NCI-H1436 (cell line): ENCODE results near the gene OR2V1.
"Not testable (repeated sequence)": the region's sequence is repeated elsewhere in the genome, so short reads cannot be mapped to it uniquely, and the experiment has no call there.

ENCODE experiments used
- DNase-seq: peaks from one replicate; lab custom pipeline; 2025; lab: John Stamatoyannopoulos, UW

Gene OR2V1

GRCh38 chr5:181160152-181160754, 29.3 kb upstream of the OR2V1 start:
- DNase-seq = peak; percentile 50

DNA sequence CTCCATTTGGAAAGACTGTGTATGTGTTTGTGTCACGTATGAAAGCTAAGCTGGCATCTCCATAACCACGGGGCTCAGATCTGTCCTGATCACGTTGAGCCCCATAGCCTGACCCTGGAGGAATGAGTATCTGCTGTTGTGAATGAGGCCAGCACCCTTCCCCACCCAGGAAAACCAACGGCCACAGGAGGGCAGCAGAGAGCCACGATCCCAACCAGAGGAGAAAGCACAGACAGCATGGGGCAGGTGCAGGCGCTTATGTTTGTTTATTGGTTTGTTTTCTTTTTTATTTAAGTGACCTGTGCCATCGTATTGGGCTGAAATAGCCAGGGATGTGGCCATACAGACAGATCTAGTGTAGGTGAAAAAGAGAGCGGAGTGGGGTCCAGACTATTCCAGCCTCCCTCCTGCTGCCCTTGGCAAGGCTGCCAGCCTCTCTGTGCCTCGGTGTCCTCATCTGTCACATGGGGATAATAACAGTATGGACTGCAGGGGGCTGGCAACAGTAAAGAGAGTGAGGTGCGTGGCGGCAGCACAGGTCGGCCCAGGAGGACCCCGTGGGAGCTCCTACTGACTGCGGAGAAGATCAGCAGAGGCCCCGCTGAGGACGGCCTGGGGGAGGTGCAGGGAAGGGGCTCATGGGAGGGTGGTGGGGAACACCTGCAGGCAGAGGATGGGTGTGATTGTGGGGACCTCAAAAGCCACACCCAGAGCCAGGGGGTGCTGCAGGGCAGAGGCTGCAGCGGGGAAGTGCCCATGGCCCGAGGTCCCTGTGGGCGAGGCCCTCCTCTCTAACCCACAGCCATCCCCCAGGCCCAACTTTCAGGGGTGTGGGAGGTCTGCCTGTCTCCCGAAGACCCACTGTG, 28.6 kb upstream of the OR2V1 start:
- DNase-seq = peak; percentile 64

DNA sequence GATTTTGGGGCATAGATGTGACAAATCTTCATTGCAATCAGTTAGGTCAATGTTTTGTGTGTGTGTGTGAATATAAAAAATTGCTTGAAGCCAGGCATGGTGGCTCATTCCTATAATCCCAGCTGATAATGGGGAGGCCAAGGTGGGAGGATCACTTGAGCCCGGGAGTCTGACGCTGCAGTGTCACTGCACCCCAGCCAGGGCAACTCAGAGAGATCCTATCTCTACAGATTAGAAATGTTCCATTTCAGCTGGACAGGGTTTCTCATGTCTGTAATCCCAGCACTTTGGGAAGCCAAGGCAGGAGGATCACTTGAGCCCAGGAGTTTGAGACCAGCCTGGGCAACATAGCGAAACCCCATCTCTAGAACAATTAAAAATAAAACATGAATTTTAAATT, 27.9 kb upstream of the OR2V1 start:
- DNase-seq = no peak

DNA sequence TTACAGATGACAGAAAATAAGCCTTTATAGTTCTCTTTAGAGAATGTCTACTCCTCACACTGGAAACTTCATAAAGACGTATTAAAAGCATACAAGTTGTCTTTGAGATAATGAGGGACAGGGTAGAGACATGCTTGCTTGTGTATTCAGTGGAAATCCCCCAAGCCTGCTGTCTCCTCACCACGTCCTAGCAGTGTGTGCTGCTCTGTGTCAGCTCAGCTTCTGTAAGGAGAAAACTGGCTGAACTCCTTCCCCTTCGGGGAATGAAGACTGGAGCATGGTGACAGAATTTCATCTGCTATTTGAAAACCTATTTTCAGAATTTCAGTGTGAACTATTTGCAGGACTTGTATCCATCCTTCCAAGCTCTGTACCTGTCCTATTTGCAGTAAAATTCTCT, 25.8 kb upstream of the OR2V1 start:
- DNase-seq = no peak

GRCh38 chr5:181153814-181154213, 22.8 kb upstream of the OR2V1 start:
- no peak for DNase-seq

GRCh38 chr5:181152406-181152805, 21.4 kb upstream of the OR2V1 start:
- no peak for DNase-seq

- no peak for DNase-seq
Measured at GRCh38 chr5:181151146-181151545, 20.2 kb upstream of the OR2V1 start.

- DNase-seq = no peak
Measured at GRCh38 chr5:181149806-181150733, 19.1 kb upstream of the OR2V1 start.

GRCh38 chr5:181149355-181149754, 18.4 kb upstream of the OR2V1 start:
- DNase-seq = no peak

GRCh38 chr5:181146927-181147636, 16.1 kb upstream of the OR2V1 start, which contains the start of gene OR2V2:
Gene OR2V2, plus strand, starts transcription at chr5:181147586. Its CDS starts 7,357 bp downstream, at chr5:181154943.
- DNase-seq = not testable (repeated sequence)

DNA sequence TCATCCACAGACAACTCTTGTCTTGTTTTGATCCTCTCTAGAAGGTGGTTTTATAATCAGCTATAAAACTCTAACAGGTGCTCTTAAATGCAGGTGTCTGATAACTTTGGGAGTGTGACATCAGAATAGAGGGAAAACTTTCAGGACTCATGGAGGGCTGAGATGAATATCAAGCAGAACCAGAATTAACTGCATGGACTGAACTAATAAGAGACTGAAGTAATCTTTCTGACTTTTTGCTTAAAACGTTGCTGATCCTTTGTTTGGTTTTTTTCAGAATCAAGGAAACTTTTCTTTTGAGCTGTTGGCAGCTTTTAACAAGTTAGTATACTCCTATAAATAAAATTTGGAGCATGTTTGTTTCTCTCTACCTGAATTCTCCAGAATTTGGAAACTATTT, 14.2 kb upstream of the OR2V1 start:
- DNase-seq = no peak

- no peak for DNase-seq
Measured at GRCh38 chr5:181142054-181142453, 11.1 kb upstream of the OR2V1 start.

DNA sequence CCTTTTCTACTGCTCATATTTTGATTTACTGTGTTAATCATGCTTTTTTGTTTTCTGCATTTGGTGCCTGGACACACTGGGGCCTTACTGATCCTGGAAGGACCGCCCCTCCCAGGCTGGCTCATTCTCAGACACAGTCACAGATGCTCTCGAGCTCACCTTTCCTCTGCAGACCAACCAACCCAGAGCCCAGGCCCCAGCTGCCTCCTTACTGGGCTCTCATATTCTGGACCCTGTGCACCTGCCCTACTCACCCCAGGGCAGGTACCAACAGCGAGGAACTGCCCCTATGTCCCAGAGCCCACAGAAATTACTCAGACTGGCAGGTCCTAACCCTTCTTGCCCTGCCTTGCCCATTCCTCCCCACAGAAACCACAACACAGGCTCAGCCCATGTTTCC, 9.8 kb upstream of the OR2V1 start:
- DNase-seq = no peak

- DNase-seq = no peak
Measured at GRCh38 chr5:181138258-181138657, 7.3 kb upstream of the OR2V1 start.

DNA sequence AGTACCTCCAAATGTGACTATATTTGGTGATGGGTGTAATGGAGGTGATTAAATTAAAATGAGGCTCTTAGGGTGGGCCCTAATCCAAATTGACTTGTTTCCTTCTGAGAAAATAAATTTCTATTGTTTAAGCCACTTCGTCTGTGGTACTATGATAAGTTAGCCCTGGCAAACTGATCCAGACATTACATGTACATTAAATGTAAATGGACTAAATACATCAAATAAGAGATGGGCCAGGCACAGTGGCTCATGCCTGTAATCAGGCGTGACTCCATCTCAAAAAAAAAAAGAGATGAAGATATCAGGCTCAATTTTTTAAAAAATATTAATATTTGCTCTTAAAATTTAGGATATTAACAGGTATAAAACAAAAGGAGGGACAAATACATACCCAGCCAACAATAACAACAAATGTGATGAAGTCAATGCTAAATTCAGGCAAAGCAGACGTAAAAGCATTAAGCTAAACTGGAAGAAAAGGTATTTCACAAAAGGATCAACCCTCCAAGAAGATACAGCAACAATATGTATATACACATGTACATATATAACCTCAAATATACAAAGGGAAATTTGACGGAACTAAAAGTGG, 5.5 kb upstream of the OR2V1 start:
- no peak for DNase-seq

GRCh38 chr5:181134259-181134658, 3.3 kb upstream of the OR2V1 start:
- no peak for DNase-seq

DNA sequence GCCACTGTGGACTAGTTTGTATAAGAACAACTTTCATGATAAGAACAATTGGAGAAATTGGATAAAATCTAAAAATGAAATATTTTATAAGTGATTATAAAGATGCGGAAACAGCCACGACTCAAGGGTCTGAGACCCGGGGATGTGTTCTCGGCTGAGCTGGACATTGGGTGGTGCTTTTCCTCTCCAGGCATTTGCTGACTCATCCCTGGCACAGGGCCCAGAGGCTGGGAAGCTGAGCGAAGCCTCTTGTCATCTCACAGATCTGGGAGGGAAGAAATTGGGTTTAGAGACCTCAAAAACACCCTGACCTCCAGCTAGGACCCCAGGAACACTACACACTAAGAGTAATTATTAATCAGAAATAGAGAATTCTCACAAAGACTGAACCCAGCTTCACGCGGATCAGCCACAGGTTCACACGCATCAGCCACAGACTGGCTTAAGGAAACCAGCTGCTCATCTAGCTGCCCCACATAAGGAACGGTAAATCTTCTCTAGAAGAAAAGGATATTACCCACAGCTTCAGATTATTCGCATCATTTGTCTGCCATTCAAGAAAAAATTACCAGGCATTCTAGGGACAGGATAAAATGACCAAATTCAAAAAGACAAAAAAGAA, 2.8 kb upstream of the OR2V1 start:
- no peak for DNase-seq

GRCh38 chr5:181133083-181133482, 2.1 kb upstream of the OR2V1 start:
- no peak for DNase-seq

DNA sequence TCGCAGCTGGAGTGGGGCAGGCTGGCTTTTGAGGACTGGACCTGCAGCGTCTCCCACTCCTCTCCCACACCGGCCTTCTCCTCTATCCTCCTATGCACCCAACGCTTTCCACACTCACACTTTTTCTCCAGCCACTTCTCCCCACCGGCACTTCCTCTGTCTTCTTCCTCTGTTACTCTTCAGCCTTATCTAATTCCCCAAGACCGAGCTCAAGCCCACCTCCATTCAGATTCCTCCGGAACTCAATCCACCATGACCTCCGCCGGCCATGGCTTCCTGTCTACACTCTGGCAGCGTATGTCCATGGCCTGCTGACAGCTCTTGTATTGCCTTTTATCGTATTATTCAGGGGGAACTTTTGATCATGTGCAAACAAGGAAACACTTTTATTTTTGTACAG, 545 bp upstream of the OR2V1 start:
- DNase-seq = no peak

DNA sequence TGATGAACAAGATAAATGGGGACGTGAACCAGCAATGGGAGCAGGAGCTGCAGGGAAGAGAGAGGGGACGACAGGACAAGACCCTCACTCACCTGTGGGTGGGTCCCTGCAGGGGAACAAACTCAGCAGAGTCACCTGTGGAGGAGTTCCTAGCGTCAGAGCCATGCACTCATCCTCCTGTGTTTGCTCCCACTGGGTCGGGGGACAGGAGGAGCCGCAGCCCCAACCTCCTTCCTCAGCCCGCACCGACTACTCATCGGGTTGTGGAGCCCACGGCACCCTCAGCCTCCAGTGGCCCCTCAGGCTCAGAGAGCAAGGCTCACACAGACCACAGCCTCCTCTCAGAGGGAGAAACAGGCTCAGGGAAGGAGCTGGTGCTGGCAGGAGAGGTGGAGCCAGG, 888 bp downstream of the OR2V1 start:
- not testable (repeated sequence) for DNase-seq

GRCh38 chr5:181129601-181130000, 1.4 kb downstream of the OR2V1 start:
- no peak for DNase-seq
